ENCODE measurements around the gene CGB2.
"Not testable (repeated sequence)": the region's sequence is repeated elsewhere in the genome, so short reads cannot be mapped to it uniquely, and the experiment has no call there.

The CGB2 gene

DNA sequence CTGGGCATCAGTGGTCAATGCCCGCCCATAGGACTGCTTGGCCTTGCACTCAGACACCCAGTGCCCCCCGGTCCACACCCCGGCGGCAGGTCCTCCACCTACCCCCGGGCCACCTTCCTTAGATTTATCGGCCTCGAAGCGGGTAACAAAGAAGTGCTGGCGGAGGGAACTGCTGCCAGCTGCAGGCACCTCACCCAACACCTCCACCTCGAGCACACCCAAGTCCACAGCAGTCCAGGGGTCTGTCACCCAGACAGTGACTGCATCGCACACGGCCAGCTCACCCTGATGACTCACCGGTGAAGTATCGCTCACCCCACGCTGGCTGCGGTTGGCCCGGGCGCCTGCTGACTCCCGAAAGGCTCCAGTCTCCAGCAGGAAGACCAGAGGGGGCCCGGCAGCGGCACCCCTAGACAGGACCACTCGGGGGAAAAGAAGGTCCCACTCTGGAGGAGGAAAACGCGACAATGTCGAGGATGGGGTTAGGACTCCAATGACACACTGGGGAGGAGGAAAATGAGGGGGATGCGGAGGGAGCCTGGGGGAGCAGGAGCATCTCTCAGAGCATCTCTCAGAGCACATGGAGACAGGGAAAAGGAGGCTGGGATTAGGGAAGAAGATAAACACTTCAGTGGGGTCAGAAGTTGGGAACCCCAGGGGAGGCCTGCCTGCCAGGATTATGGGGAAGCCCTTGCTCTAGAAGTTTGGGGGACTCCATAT is 7.0 kb downstream of the CGB2 start:
- DNase-seq = not testable (repeated sequence)

GRCh38 chr19:49039736-49040135 is 8.0 kb downstream of the CGB2 start:
- not testable (repeated sequence) for DNase-seq

- DNase-seq = no peak
Observed at GRCh38 chr19:49042177-49042576, 10.5 kb downstream of the CGB2 start.

DNA sequence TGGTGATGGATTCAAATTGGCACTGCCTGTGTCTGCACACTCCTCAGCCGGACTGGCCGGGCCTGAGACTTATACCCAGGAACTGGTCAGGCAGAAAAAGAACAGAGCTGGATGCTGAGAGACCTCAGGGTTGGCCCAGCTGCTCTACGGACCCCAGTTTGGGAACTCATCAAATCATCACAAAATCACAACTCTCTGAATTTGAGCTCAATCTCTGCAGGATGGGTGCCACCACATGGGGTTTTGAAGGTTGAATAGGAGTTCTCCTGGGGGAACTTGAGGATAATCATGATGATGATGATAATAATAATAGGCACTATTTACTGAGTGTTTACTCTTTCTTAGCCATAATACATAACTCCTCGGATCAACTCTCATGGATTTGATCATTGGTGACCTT is 11.0 kb downstream of the CGB2 start:
- not testable (repeated sequence) for DNase-seq

DNA sequence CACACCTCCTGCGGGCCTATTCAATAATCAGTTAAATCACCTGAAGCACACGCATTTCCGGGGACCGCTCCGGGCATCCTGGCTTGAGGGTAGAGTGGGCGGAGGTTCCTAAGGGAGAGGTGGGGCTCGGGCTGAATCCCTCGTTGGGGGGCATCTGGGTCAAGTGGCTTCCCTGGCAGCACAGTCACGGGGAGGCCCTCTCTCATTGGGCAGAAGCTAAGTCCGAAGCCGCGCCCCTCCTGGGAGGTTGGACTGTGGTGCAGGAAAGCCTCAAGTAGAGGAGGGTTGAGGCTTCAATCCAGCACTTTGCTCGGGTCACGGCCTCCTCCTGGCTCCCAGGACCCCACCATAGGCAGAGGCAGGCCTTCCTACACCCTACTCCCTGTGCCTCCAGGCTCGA is 11.9 kb downstream of the CGB2 start, which contains the start of gene CGB5:
Gene CGB5, plus strand, starts transcription at position 301 of the 400 bp plus-strand sequence. CDS start 362 bp downstream, outside the sequence.
- DNase-seq = not testable (repeated sequence)

DNA sequence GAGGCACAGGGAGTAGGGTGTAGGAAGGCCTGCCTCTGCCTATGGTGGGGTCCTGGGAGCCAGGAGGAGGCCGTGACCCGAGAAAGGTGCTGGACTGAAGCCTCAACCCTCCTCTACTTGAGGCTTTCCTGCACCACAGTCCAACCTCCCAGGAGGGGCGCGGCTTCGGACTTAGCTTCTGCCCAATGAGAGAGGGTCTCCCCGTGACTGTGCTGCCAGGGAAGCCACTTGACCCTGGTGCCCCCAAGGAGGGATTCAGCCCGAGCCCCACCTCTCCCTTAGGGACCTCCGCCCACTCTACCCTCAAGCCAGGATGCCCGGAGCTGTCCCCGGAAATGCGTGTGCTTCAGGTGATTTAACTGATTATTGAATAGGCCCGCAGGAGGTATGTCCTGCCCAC is 17.3 kb downstream of the CGB2 start, which contains the start of gene CGB8:
Gene CGB8, minus strand, starts transcription at position 101 of the 400 bp plus-strand sequence. CDS start 372 bp downstream, outside the sequence.
- DNase-seq = not testable (repeated sequence)

DNA sequence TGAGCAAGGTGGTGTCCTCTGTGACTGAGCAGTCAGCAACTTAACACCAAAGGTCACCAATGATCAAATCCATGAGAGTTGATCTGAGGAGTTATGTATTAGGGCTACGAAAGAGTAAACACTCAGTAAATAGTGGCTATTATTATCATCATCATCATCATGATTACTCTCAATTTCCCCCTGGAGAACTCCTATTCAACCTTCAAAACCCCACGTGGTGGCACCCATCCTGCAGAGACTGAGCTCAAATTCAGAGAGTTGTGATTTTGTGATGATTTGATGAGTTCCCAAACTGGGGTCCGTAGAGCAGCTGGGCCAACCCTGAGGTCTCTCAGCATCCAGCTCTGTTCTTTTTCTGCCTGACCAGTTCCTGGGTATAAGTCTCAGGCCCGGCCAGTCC is 18.1 kb downstream of the CGB2 start:
- not testable (repeated sequence) for DNase-seq

DNA sequence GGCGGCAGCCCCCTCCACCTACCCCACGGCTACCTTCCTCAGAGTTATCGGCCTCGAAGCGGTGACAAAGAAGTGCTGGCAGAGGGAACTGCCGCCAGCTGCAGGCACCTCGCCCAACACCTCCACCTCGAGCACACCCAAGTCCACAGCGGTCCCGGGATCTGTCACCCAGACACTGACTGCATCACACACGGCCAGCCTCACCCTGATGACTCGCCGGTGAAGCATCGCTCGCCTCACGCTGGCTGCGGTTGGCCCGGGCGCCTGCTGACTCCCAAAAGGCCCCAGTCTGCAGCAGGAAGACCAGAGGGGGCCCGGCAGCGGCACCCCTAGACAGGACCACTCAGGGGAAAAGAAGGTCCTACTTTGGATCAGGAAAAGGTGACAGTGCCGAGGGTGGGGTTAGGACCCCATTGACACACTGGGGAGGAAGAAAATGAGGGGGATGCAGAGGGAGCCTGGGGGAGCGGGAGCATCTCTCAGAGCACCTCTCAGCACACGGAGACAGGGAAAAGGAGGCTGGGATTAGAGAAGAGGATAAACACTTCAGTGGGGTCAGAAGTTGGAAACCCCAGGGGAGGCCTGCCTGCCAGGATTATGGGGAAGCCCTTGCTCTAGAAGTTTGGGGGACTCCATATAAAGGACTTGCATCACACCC is 18.8 kb downstream of the CGB2 start:
- not testable (repeated sequence) for DNase-seq

GRCh38 chr19:49056101-49056901 is 24.6 kb downstream of the CGB2 start:
- peak in 2 of 3 experiments; percentile 49 to 64 for DNase-seq

- DNase-seq = not testable (repeated sequence)
Observed at GRCh38 chr19:49056902-49057596, 25.4 kb downstream of the CGB2 start.

- DNase-seq = peak in 2 of 3 experiments; percentile 28 to 61
Observed at GRCh38 chr19:49057636-49058234, 26.0 kb downstream of the CGB2 start, which contains the start of gene CGB7. Gene CGB7, minus strand, starts transcription at chr19:49057749. Its CDS starts 2,374 bp downstream, at chr19:49055375.

- no peak for DNase-seq
Observed at GRCh38 chr19:49058562-49058961, 26.9 kb downstream of the CGB2 start.

DNA sequence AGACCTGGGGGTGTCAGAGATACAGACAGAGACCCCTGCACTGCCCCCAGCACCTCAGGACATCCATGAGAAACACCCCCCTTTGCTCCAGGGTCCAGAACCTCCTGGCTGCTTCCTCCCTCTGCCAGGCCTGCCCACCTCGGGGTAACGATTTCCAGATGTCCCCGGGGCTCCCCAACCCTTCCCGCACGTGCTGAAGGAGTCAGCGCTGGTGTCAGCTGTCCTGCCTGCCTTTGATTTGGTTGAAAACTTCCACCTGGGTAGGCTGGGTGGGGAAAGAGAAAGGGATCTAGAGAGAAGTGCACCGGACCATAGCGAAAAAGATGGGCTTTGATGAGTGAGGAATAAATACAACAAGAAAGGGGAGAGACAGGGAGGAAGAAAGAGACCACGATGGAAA is 27.4 kb downstream of the CGB2 start:
- DNase-seq = no peak

GRCh38 chr19:49061000-49061399 is 29.3 kb downstream of the CGB2 start:
- no peak for DNase-seq

DNA sequence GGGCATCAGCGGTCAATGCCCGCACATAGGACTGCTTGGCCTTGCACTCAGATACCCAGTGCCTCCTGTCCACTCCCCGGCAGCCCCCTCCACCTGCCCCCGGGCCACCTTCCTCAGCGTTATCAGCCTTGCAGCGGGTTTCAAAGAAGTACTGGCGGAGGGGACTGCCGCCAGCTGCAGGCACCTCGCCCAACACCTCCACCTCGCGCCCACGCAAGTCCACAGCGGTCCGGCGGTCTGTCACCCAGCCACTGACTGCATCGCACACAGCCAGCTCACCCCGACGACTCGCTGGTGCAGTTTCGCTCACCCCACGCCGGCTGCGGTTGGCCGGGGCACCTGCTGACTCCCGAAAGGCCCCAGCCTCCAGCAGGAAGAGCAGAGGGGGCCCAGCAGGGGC is 29.8 kb downstream of the CGB2 start:
- no peak for DNase-seq

- no peak for DNase-seq
Observed at GRCh38 chr19:49064029-49064629, 32.4 kb downstream of the CGB2 start.

GRCh38 chr19:49064768-49065611 is 33.3 kb downstream of the CGB2 start, which contains the start of gene NTF4:
Gene NTF4, minus strand, starts transcription at chr19:49064818. Its CDS starts 2,821 bp downstream, at chr19:49061997.
- peak in 1 of 3 experiments; percentile 9 for DNase-seq

GRCh38 chr19:49065905-49066512 is 34.3 kb downstream of the CGB2 start:
- DNase-seq = no peak

DNA sequence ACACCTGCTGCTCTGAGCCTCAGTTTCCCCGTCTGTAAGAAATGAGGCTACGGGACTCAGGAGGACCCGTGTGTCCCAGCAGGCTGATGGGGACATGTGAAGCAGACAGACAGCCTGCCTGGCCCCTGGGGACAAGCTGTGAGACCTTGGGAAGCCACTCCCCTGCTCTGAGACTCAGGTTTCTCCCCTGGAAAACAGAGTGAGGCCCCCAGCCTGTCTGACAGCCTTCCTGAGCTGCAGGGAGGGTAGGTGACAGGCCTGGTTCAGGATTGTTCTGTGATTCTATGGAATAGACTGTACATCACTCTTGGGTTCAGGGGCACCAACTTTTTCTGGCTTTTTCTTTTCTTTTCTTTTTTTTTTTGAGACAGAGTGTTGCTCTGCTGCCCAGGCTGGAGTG is 35.9 kb downstream of the CGB2 start:
- no peak for DNase-seq

DNA sequence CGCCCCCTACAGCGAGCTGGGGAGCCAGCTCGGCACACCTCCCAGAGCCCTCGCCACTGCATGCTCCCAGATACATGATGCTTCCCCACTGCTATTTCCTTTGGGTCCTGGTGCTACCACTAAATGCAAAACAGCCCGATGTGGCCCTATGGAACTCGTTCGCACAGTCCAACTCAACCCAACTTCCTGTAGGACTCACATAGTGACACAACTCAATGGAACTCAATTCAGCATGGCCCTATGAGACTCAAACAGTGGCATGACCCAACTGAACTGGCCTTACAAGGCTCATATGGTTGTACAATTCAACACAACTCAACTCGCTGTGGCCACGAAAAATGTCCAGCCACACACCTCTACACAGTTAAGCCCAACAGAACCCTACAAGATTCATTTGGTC is 37.3 kb downstream of the CGB2 start:
- no peak for DNase-seq

Data from NCI-H1417 (cell line).